ENCODE results near the gene IFT20.

- TF ChIP-seq CTCF (IDR thresholded peaks at IDR 0.05; ENCODE audit: extremely low read depth in 1 of 2, insufficient read depth in 1 of 2, low read depth in 1 of 2, low read length in 2 of 2), result no peak
- no peak for TF ChIP-seq MAX (IDR thresholded peaks at IDR 0.05; ENCODE audit: insufficient read depth, insufficient read length)
- TF ChIP-seq POLR2A (IDR thresholded peaks at IDR 0.05; ENCODE audit: low read depth, low read length), result no peak
- TF ChIP-seq POLR2AphosphoS5 (IDR thresholded peaks at IDR 0.05; ENCODE audit: insufficient read depth, low read depth, low read length), result no peak
- TF ChIP-seq EZH2 (IDR thresholded peaks at IDR 0.05; ENCODE audit: borderline replicate concordance, low read depth, low read length, severe bottlenecking), result no peak
- no peak for TF ChIP-seq JUN (IDR thresholded peaks at IDR 0.05; ENCODE audit: borderline replicate concordance, insufficient read depth, insufficient read length, low read depth)
Observed at GRCh38 chr17:28370744-28371103, 35.5 kb upstream of the IFT20 start.

Data from endothelial cell of umbilical vein (primary cell).